ENCODE measurements around the gene PTPRN2. TPM values are rescaled to one million over a fixed set of nuclear protein-coding genes. Genes with fewer than 3 reads are reported as not detected.
"Not testable (repeated sequence)": the region's sequence is repeated elsewhere in the genome, so short reads cannot be mapped to it uniquely, and the experiment has no call there.

The PTPRN2 gene
- total RNA-seq, 2 experiments from 2014 or later = 7.0 to 7.2 TPM

GRCh38 chr7:157983502-157984422 is 603.9 kb downstream of the PTPRN2 start:
- no peaks in the 10 kb centered on the region for H3K27me3 Mint-ChIP-seq (ENCODE audit: low read depth)
- ATAC-seq = no peak
- ChIA-PET POLR2A (no interaction called here), CTCF (no interaction called here)
- no peak overlapping the region for H3K27ac Mint-ChIP-seq
- no peaks in the 10 kb centered on the region for H3K9me3 Mint-ChIP-seq (ENCODE audit: insufficient read depth)
- DNase-seq = no peak
- no peaks in the 10 kb centered on the region for H3K4me1 Mint-ChIP-seq (ENCODE audit: low read depth)
- H3K4me3 Mint-ChIP-seq = no peak overlapping the region
- no peaks in the 10 kb centered on the region for H3K36me3 Mint-ChIP-seq (ENCODE audit: low read depth)

GRCh38 chr7:157981778-157982177 is 605.8 kb downstream of the PTPRN2 start:
- H3K36me3 Mint-ChIP-seq (ENCODE audit: low read depth) = no peaks in the 10 kb centered on the region

GRCh38 chr7:157980774-157981173 is 606.8 kb downstream of the PTPRN2 start:
- Mint-ChIP-seq H3K4me3 (no peak overlapping the region), H3K36me3 (ENCODE audit: low read depth) (no peaks in the 10 kb centered on the region), H3K27ac (no peak overlapping the region), H3K27me3 (ENCODE audit: low read depth) (no peaks in the 10 kb centered on the region), H3K4me1 (ENCODE audit: low read depth) (no peaks in the 10 kb centered on the region), H3K9me3 (ENCODE audit: insufficient read depth) (no peaks in the 10 kb centered on the region)
- ChIA-PET POLR2A (no interaction called here), CTCF (no interaction called here)
- no peak for ATAC-seq
- DNase-seq = no peak

More at GRCh38 chr7:157981778-157982177, 605.8 kb downstream of the PTPRN2 start:
- POLR2A ChIA-PET = no interaction called here
- H3K4me3 Mint-ChIP-seq = no peak overlapping the region
- no peaks in the 10 kb centered on the region for H3K4me1 Mint-ChIP-seq (ENCODE audit: low read depth)
- H3K27ac Mint-ChIP-seq = no peak overlapping the region
- CTCF ChIA-PET = no interaction called here
- DNase-seq (no peak), ATAC-seq (no peak)
- H3K27me3 Mint-ChIP-seq (ENCODE audit: low read depth) = no peaks in the 10 kb centered on the region
- no peaks in the 10 kb centered on the region for H3K9me3 Mint-ChIP-seq (ENCODE audit: insufficient read depth)

DNA sequence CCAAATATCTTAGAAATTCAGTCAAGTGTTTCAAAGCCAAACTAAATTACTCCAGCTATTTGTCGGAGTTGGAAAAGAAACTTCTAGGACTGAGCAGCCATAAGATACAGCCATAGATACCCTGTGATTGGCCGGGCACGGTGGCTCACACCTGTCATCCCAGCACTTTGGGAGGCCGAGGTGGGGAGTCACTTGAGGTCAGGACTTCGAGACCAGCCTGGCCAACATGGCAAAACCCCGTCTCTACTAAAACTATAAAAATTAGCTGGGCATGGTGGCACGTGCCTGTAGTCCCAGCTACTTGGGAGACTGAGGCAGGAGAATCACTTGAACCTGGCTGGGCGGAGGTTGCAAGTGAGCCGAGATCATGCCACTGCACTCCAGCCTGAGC is 607.3 kb downstream of the PTPRN2 start:
- POLR2A ChIA-PET; ATAC-seq; H3K27me3 Mint-ChIP-seq (ENCODE audit: low read depth); H3K4me3 Mint-ChIP-seq; H3K27ac Mint-ChIP-seq; DNase-seq; CTCF ChIA-PET; H3K4me1 Mint-ChIP-seq (ENCODE audit: low read depth); H3K36me3 Mint-ChIP-seq (ENCODE audit: low read depth); H3K9me3 Mint-ChIP-seq (ENCODE audit: insufficient read depth): not testable (repeated sequence)

GRCh38 chr7:157979636-157980340 is 607.8 kb downstream of the PTPRN2 start:
- ATAC-seq (no peak), DNase-seq (no peak)
- no peaks in the 10 kb centered on the region for H3K4me1 Mint-ChIP-seq (ENCODE audit: low read depth)
- no peaks in the 10 kb centered on the region for H3K36me3 Mint-ChIP-seq (ENCODE audit: low read depth)
- H3K9me3 Mint-ChIP-seq (ENCODE audit: insufficient read depth) = no peaks in the 10 kb centered on the region
- H3K27ac Mint-ChIP-seq = no peak overlapping the region
- no peaks in the 10 kb centered on the region for H3K27me3 Mint-ChIP-seq (ENCODE audit: low read depth)
- CTCF ChIA-PET = no interaction called here
- H3K4me3 Mint-ChIP-seq = no peak overlapping the region
- POLR2A ChIA-PET = no interaction called here

DNA sequence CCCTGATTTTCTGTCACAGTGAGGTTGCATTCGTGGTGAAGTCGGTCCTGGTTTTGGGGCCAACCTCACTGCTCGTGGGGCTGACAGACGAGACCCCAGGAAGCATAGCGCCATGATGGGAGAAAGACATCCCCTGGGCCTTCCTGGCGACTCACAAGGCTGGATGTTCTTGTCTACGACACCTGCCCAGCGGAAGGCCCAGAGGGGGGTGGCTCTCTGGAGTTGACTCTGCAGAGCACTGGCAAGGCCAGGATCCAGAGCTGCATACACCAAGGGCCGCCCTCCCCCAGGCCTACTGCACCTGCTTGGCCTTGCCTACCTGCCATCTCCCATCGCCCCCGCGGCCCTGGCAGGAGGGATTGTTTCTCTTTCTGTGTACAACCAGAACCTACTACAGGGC is 608.9 kb downstream of the PTPRN2 start:
- Mint-ChIP-seq H3K36me3 (ENCODE audit: low read depth) (no peaks in the 10 kb centered on the region), H3K27me3 (ENCODE audit: low read depth) (no peaks in the 10 kb centered on the region), H3K27ac (no peak overlapping the region), H3K4me3 (no peak overlapping the region), H3K4me1 (ENCODE audit: low read depth) (no peaks in the 10 kb centered on the region), H3K9me3 (ENCODE audit: insufficient read depth) (peaks cover 6% of the 10 kb centered on the region)
- POLR2A ChIA-PET = no interaction called here
- ATAC-seq (no peak), DNase-seq (no peak)
- CTCF ChIA-PET = no interaction called here

DNA sequence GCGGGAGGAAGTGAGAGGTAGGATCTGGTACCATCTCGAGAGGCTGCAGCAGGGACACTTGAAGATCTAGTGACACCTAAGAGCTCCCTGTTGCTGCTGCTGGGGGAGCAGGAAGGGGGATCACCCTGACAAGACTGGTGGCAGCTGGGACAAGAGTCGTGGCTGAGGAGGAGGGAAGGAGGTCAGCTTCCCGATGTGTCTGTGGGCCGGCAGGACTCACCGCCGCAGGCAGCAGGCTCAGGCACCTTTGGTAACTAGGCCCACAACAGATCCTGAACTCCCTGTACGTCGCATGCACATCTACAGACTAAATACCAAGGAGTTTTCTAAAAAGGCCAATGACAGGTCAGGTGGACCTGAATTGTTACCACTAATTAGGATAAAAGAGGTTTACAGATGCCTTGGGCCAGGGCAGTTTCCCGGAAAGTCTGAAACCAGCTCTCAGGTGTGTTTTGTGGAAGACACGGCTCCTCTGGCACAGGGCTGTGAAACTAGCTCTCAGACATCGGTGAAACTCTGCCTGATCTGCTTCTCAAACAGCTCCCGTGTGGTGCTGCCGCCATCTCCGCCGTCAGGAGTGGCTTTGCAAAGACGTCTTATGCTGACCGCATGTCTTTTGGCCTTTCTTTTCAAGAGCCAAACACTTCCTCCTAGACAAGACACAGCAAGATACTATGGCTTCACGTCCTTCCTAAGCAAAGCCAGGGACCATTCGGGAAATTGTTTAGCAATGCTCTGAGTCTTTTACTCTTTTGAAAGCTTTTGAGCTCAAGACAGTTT is 609.7 kb downstream of the PTPRN2 start:
- no peaks in the 10 kb centered on the region for H3K36me3 Mint-ChIP-seq (ENCODE audit: low read depth)
- H3K27ac Mint-ChIP-seq = no peak overlapping the region
- DNase-seq (no peak), ATAC-seq (no peak)
- H3K9me3 Mint-ChIP-seq (ENCODE audit: insufficient read depth) = peaks cover 13% of the 10 kb centered on the region
- H3K27me3 Mint-ChIP-seq (ENCODE audit: low read depth) = no peaks in the 10 kb centered on the region
- H3K4me1 Mint-ChIP-seq (ENCODE audit: low read depth) = no peaks in the 10 kb centered on the region
- CTCF ChIA-PET = no interaction called here
- H3K4me3 Mint-ChIP-seq = no peak overlapping the region
- POLR2A ChIA-PET = no interaction called here

- Mint-ChIP-seq H3K9me3 (ENCODE audit: insufficient read depth) (peaks cover 13% of the 10 kb centered on the region), H3K27me3 (ENCODE audit: low read depth) (no peaks in the 10 kb centered on the region), H3K4me3 (no peak overlapping the region), H3K36me3 (ENCODE audit: low read depth) (no peaks in the 10 kb centered on the region), H3K4me1 (ENCODE audit: low read depth) (no peaks in the 10 kb centered on the region), H3K27ac (no peak overlapping the region)
- DNase-seq = no peak
- POLR2A ChIA-PET = no interaction called here
- CTCF ChIA-PET = no interaction called here
- no peak for ATAC-seq
Measured at GRCh38 chr7:157977306-157977705, 610.3 kb downstream of the PTPRN2 start.

- DNase-seq (no peak), ATAC-seq (no peak)
- H3K9me3 Mint-ChIP-seq (ENCODE audit: insufficient read depth) = peaks cover 20% of the 10 kb centered on the region
- ChIA-PET POLR2A (no interaction called here), CTCF (no interaction called here)
- H3K27me3 Mint-ChIP-seq (ENCODE audit: low read depth) = no peaks in the 10 kb centered on the region
- H3K27ac Mint-ChIP-seq = no peak overlapping the region
- H3K36me3 Mint-ChIP-seq (ENCODE audit: low read depth) = no peaks in the 10 kb centered on the region
- H3K4me3 Mint-ChIP-seq = no peak overlapping the region
- no peaks in the 10 kb centered on the region for H3K4me1 Mint-ChIP-seq (ENCODE audit: low read depth)
Measured at GRCh38 chr7:157976406-157976805, 611.2 kb downstream of the PTPRN2 start.

- no peaks in the 10 kb centered on the region for H3K36me3 Mint-ChIP-seq (ENCODE audit: low read depth)
- no peak overlapping the region for H3K4me3 Mint-ChIP-seq
- H3K27ac Mint-ChIP-seq = no peak overlapping the region
- CTCF ChIA-PET = no interaction called here
- H3K27me3 Mint-ChIP-seq (ENCODE audit: low read depth) = no peaks in the 10 kb centered on the region
- no peaks in the 10 kb centered on the region for H3K4me1 Mint-ChIP-seq (ENCODE audit: low read depth)
- POLR2A ChIA-PET = no interaction called here
- ATAC-seq = no peak
- H3K9me3 Mint-ChIP-seq (ENCODE audit: insufficient read depth) = peaks cover 25% of the 10 kb centered on the region
- no peak for DNase-seq
Measured at GRCh38 chr7:157975401-157976372, 611.9 kb downstream of the PTPRN2 start.

DNA sequence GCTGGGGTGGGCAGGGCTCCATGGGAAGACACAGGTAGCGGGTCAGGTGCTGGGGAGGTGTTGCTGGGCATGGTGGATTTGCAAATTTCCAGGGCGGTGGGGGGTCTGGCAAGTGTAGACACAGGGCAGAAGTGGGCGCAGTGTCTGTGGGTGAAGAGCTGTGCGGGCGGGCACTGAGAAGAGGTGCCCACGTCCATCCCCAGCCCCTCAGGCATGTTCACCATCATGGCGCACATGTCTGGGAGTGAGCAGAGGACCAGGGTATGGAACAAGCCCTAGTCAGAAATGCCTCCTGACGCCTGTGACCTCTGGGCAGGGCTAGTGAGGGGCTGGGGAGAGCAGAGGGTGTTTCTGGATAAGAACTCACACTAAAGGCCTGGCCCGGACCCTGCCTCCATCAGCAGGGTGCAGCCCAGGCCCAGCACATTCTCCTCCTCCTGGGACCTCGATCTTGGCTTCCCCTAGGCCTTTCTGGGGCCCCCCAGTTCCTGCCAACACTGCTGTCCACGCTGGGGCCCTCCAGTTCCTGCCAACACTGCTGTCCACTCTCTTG is 612.9 kb downstream of the PTPRN2 start:
- no peak for ATAC-seq
- Mint-ChIP-seq H3K27me3 (ENCODE audit: low read depth) (no peaks in the 10 kb centered on the region), H3K9me3 (ENCODE audit: insufficient read depth) (peaks cover 26% of the 10 kb centered on the region), H3K4me1 (ENCODE audit: low read depth) (no peaks in the 10 kb centered on the region), H3K36me3 (ENCODE audit: low read depth) (no peaks in the 10 kb centered on the region), H3K4me3 (no peak overlapping the region), H3K27ac (no peak overlapping the region)
- ChIA-PET POLR2A (no interaction called here), CTCF (no interaction called here)
- no peak for DNase-seq

Measured in activated CD8-positive, alpha-beta T cell treated with anti-CD3 and anti-CD28 coated beads, Interleukin-2, amount 10 ng/mL, durations not matched to agents 7 days and 5 days (primary cell).